ENCODE data around the gene EMP3.

DNA sequence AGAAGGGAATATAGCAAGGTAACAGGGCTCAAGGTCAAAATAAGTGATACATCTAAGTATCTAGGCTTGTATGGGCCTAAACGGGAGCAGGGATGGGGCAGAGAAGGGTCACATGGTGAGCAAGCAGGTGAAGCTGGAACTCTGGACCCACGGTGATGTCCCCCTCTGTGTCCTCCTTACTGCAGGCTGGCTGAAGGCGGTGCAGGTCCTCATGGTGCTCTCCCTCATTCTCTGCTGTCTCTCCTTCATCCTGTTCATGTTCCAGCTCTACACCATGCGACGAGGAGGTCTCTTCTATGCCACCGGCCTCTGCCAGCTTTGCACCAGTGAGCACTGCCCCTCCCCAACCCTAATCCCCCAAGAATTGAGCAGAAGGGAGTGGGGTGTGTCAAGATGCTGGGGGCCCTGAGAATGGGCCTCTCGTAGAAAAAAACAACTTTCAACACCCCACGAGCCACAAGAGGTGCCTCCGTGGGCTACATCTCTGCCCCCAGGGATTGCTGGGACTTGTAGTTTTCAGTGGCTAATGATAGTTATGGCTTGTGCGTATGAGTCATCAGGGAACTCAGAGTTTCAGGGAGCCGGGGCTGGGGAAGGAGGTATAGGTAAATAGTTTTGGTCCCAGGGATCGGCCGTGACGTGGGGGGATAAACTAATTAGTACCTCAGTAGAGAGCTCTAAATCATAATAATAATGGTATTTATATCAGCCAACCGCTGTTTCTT is 4.0 kb downstream of the EMP3 start:
- TF ChIP-seq GATA2 (IDR thresholded peaks at IDR 0.05; ENCODE audit: low read depth, low read length): no peak
- no peak for TF ChIP-seq GATA3 (IDR thresholded peaks at IDR 0.05; ENCODE audit: low read depth, low read length)
